ENCODE results near the gene TTLL5. TPM values are rescaled to one million over a fixed set of nuclear protein-coding genes. Genes with fewer than 3 reads are reported as not detected.

The TTLL5 gene
- total and polyA plus RNA-seq, 7 donors = 4.8 to 36.6 (median 17.9) TPM

DNA sequence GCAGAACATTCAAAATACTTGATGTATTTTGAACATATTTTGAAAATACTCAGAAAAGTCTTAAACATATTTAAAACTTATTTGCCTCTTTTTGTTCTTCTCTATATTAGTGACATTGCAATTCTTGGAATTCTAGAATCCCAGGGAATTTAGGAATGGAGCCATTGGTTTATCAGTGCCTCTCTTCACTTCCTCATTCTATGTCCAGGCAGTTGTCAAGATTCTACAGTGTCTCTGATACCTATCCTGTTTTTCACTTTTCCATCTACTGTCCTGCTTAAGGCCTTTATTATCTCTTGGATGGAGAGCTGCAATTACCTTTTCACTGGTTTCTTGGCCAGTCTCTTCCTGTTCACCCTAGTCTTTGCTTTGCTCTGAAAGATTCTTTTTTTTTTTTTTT lies 144.6 kb downstream of the TTLL5 start:
- Histone ChIP-seq H3K27me3 (no peaks in the 10 kb centered on the region), H3K9me3 (no peaks in the 10 kb centered on the region), H3K4me3 (no peak overlapping the region), H3K4me1 (peaks cover 0 to 36% (median 22%) of the 10 kb centered on the region in 4 donors), H3K27ac (peak overlapping the region in 1 of 4 donors; percentile 2), H3K36me3 (no peaks in the 10 kb centered on the region)
- TF ChIP-seq, protein P1, sequence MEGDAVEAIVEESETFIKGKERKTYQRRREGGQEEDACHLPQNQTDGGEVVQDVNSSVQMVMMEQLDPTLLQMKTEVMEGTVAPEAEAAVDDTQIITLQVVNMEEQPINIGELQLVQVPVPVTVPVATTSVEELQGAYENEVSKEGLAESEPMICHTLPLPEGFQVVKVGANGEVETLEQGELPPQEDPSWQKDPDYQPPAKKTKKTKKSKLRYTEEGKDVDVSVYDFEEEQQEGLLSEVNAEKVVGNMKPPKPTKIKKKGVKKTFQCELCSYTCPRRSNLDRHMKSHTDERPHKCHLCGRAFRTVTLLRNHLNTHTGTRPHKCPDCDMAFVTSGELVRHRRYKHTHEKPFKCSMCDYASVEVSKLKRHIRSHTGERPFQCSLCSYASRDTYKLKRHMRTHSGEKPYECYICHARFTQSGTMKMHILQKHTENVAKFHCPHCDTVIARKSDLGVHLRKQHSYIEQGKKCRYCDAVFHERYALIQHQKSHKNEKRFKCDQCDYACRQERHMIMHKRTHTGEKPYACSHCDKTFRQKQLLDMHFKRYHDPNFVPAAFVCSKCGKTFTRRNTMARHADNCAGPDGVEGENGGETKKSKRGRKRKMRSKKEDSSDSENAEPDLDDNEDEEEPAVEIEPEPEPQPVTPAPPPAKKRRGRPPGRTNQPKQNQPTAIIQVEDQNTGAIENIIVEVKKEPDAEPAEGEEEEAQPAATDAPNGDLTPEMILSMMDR (IDR thresholded peaks at IDR 0.05) = no peak
- TF ChIP-seq POLR2AphosphoS5 (IDR thresholded peaks at IDR 0.05) (no peak), POLR2A (IDR thresholded peaks at IDR 0.05) (no peak), EP300 (IDR thresholded peaks at IDR 0.05) (no peak)
- DNase-seq = no peak
- intact Hi-C loops (cut with DNase I) = no loop called here

DNA sequence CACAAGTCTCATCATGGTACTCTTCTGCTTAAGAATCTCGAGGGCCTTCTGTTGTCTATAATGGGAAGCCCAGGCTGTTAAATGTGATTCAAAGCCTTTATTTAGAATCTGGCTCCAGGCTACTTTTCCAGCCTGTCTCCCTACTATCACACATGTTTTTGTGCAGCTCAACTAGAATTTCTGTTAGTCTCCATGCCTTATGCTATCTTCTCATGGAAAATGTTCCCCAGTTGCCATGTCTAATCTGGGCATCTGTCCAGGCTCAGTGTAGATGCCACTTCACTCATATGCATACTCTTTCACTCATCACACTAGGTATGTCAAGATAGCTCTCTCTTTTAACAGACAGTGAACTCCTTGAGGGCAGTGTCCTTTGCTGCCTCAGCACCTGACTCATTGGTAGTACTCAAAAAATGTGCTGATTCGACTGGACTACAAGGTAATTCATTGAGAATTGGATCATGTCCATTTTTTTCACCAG lies 145.3 kb downstream of the TTLL5 start:
- Histone ChIP-seq H3K4me3 (no peak overlapping the region), H3K4me1 (peaks cover 0 to 36% (median 22%) of the 10 kb centered on the region in 4 donors), H3K9me3 (no peaks in the 10 kb centered on the region), H3K36me3 (no peaks in the 10 kb centered on the region), H3K27me3 (no peaks in the 10 kb centered on the region), H3K27ac (no peak overlapping the region)
- 91 to 93% methylated on average over 2 of the region's 2 CpGs for WGBS, 2 donors
- no peak for TF ChIP-seq EP300 (IDR thresholded peaks at IDR 0.05)
- TF ChIP-seq POLR2AphosphoS5 (IDR thresholded peaks at IDR 0.05) = no peak
- no peak for TF ChIP-seq POLR2A (IDR thresholded peaks at IDR 0.05)
- TF ChIP-seq, protein P1 (IDR thresholded peaks at IDR 0.05) = no peak
- intact Hi-C loops (cut with DNase I) = no loop called here
- DNase-seq = no peak

DNA sequence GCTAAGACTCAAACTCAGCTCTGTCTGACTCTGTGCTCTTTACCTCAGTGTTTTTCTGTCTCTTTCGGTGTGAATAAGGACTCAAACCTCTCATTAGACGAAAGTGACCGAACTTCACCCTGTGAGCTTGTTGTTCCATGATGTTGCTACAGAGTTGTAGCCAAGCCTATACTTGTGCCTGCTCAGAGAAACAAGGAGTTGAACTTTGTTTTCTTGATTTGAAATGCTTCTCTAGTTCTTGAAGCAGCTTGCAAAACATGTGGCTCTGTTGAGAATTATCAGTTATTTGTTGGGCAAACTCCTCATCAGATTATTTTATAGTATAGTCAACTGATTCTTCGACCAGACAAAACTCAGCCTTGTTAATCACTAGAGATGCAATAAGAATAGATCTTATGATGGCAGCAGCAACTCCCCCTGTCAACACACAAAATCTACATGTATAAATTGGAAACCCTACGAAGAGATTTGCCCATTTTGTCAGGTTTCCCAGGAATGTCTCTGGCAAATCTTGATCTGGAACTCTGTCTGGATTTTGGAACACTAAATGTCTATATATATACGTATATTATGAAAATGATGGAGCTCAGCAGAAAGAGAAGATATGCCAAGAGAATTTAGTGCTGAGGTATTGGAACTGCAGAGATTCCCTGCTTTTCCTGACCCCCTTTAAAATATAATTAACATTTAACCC lies 146.8 kb downstream of the TTLL5 start:
- Histone ChIP-seq H3K27ac (no peak overlapping the region), H3K36me3 (peaks cover 0 to 4% (median 0%) of the 10 kb centered on the region in 4 donors), H3K4me3 (no peak overlapping the region), H3K4me1 (peaks cover 0 to 33% (median 17%) of the 10 kb centered on the region in 4 donors), H3K9me3 (no peaks in the 10 kb centered on the region), H3K27me3 (no peaks in the 10 kb centered on the region)
- 94 to 95% methylated on average over 6 of the region's 6 CpGs for WGBS, 2 donors
- intact Hi-C loops (cut with DNase I) = no loop called here
- no peak for DNase-seq
- TF ChIP-seq POLR2A (IDR thresholded peaks at IDR 0.05) (no peak), POLR2AphosphoS5 (IDR thresholded peaks at IDR 0.05) (no peak), EP300 (IDR thresholded peaks at IDR 0.05) (no peak)
- TF ChIP-seq, protein P1 (IDR thresholded peaks at IDR 0.05) = no peak

DNA sequence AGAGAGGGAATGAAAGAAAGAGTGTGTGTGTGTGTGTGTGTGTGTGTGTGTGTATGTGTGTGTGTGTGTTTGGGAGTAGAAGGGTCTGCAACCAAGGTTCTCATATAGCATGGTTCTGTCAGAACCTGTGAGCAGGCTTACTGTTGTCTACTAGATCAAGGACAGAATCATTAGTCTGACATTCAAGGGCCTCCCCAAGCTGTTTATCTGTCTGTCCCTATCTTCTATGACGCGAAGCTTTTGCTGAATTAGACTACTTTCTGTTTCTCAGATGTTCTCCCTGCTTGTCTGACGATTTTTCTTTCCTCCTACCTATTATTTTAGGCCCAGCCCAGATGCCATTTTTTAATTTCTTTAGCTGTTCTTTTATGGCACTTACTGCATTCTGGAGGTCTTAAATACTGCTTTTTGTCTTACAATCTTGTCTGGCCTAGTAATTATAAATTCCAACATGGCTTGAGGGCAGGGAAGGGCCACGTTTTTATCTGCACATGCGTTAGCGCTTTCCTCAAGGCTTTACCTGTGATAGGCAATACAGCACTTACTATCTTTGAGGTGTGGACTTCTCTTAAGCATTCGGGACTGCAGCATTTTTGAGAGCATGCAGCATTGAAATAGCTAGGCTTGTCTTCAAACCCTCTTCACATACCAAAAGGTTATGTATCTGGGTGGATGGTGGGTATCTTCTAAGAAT lies 150.2 kb downstream of the TTLL5 start:
- TF ChIP-seq POLR2AphosphoS5 (IDR thresholded peaks at IDR 0.05) = no peak
- no peak for TF ChIP-seq EP300 (IDR thresholded peaks at IDR 0.05)
- TF ChIP-seq POLR2A (IDR thresholded peaks at IDR 0.05) = no peak
- TF ChIP-seq, protein P1 (IDR thresholded peaks at IDR 0.05) = no peak
- DNase-seq = no peak
- Histone ChIP-seq H3K27me3 (no peaks in the 10 kb centered on the region), H3K9me3 (no peaks in the 10 kb centered on the region), H3K4me3 (no peak overlapping the region), H3K36me3 (peaks cover 0 to 4% (median 0%) of the 10 kb centered on the region in 4 donors), H3K27ac (no peak overlapping the region), H3K4me1 (peaks cover 0 to 4% (median 0%) of the 10 kb centered on the region in 4 donors)
- 33 to 69% methylated on average over 7 of the region's 7 CpGs for WGBS, 2 donors
- intact Hi-C loops (cut with DNase I) = no loop called here
